ENCODE data around the gene DAG1.
"Not testable (repeated sequence)": the region's sequence is repeated elsewhere in the genome, so short reads cannot be mapped to it uniquely, and the experiment has no call there.

The DAG1 gene

GRCh38 chr3:49470714-49471420 lies 800 bp downstream of the DAG1 start:
- DNase-seq, result peak in 1 of 4 experiments; percentile 30

GRCh38 chr3:49471856-49472495 lies 1.9 kb downstream of the DAG1 start:
- no peak for DNase-seq

DNA sequence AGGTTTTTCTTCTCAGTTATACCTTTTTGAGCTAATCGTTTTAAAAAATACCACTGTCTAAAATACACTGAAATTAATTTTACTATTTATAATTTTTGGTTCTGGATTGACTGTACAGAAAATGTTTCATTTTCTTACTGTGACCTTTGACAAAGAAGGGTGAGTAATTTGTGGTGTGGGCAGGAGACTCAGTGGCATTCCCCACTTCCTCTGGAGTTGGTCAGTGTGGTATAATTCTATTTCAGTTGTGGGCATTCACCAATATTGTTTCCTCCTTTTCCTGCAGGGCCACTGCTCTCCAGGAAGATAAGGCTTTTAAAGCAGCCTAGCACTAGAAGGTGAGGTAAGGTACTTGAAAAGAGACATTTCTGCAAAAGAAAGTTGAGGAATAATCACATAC lies 6.5 kb downstream of the DAG1 start:
- no peak for DNase-seq

GRCh38 chr3:49482766-49483165 lies 12.7 kb downstream of the DAG1 start:
- no peak for DNase-seq

DNA sequence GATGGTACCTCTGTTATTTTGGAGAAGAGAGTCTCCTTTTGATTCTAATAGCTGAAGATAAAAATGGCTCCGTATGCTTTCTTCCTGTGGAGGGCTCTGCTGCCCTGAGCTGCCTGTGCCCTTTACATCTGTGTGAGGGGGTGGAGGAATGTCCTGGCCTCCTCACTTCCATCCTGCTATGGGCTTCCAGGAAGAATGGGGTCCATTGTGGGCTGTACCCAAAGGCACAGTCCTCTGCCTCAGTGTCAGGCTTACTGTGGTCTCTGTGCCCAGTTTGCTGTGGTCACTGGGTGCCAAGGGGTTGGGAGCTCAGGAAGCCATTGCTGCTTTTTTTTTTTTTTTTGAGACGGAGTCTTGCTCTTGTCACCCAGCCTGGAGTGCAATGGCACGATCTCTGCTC lies 14.4 kb downstream of the DAG1 start:
- no peak for DNase-seq

DNA sequence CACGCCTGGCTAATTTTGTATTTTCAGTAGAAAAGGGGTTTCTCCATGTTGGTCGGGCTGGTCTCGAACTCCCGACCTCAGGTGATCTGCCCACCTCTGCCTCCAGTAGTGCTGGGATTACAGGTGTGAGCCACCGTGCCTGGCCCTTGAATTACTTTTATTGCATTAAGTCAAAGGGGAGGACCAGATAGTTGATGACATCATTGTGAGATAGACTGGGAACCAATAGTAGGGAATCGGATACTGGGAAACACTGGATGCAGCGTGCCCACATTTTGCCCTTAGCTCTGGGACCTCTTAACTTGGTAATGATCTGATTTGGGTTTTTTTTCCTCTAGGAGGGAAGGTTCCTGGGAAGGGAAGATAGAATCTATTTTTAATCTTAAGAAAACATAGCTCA lies 19.2 kb downstream of the DAG1 start:
- DNase-seq, result no peak

- DNase-seq, result no peak
Measured at GRCh38 chr3:49492969-49493368, 22.9 kb downstream of the DAG1 start.

DNA sequence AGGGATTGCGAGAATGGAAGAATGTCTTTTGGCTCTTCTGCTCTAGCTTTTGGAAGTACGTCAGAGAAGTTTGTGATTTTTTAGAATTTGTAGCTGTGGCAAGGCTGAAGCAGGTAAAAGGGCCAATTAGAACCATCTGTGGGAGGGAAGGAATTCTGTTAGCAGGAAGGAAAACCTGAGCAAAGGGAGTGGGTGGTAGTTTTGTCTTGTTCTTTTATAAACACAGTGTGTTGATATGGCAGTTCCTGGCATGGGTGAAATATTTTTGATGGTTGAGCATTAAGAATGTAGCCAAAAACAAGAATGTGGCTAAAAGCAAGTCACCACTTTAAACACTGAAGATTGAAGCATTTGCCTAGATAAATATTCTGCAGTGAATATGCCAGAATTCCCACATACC lies 23.8 kb downstream of the DAG1 start:
- DNase-seq, result no peak

DNA sequence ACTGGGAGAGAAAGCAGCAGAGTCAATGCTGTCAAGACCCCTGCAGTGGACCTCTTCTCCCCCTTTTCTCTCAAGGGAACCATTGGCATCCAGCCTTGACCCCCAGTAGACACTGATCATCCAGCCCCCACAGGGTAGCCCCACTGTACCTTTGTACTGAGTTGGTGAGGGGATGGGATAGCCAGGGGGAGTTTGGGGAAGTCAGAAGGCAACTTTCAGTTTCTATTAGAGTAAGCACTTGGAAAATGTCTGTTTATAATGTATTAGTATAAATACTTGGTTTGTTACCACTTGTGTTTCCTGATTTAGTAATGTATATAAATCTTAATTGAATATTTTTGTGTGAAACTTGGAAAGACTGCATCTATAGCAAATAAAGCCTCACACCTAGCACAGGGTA lies 25.0 kb downstream of the DAG1 start:
- no peak for DNase-seq

- not testable (repeated sequence) for DNase-seq
Measured at GRCh38 chr3:49496845-49497244, 26.8 kb downstream of the DAG1 start.

- DNase-seq, result no peak
Measured at GRCh38 chr3:49497606-49498005, 27.5 kb downstream of the DAG1 start.

GRCh38 chr3:49498239-49498638 lies 28.2 kb downstream of the DAG1 start:
- no peak for DNase-seq

- no peak for DNase-seq
Measured at GRCh38 chr3:49498648-49499047, 28.6 kb downstream of the DAG1 start.

- DNase-seq, result no peak
Measured at GRCh38 chr3:49500205-49500731, 30.2 kb downstream of the DAG1 start.

GRCh38 chr3:49500732-49501609 lies 30.9 kb downstream of the DAG1 start:
- no peak for DNase-seq

- DNase-seq, result no peak
Measured at GRCh38 chr3:49501842-49502241, 31.8 kb downstream of the DAG1 start.

- no peak for DNase-seq
Measured at GRCh38 chr3:49506906-49507305, 36.8 kb downstream of the DAG1 start.

- DNase-seq, result no peak
Measured at GRCh38 chr3:49509028-49509561, 39.0 kb downstream of the DAG1 start.

DNA sequence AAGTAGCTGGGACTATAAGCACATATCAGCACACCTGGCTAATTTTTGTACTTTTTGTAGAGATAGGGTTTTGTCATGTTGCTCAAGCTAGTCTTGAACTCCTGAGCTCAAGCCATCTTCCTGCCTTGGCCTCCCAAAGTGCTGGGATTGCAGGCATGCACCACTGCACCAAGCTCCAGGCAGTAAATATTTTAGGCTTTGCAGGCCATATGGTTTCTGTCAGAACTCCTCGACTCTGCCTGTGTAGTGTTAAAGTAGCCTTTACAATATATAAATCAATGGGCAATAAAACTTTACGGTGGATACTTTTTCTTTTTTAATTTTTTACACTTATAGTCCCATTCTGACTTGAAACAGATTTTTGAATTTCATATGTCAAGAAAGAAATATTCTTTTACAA lies 41.6 kb downstream of the DAG1 start:
- no peak for DNase-seq

GRCh38 chr3:49512781-49513355 lies 42.8 kb downstream of the DAG1 start:
- DNase-seq, result no peak

GRCh38 chr3:49513494-49514124 lies 43.5 kb downstream of the DAG1 start:
- no peak for DNase-seq

- no peak for DNase-seq
Measured at GRCh38 chr3:49518016-49518415, 47.9 kb downstream of the DAG1 start.
